Type B pancreatic cell (in vitro differentiated cells): ENCODE measurements around the gene NUP93. TPM values are rescaled to one million over a fixed set of nuclear protein-coding genes. Genes with fewer than 3 reads are reported as not detected.

ENCODE experiments used
- DNase-seq: peaks from one replicate; pipeline ENCODE4 v3.0.0; 2021; ENCODE audit warnings: mixed read lengths; ENCODE audit not compliant: unreplicated experiment; ENCODE audit errors: extremely low spot score
- H3K27ac Mint-ChIP-seq: 2 replicates; pipeline ENCODE4 v1.8.0; 2021; ENCODE audit warnings: mild to moderate bottlenecking, mixed read lengths
- H3K27me3 Mint-ChIP-seq: 2 replicates; pipeline ENCODE4 v1.8.0; 2021; ENCODE audit warnings: mixed read lengths
- H3K36me3 Mint-ChIP-seq: 2 replicates; pipeline ENCODE4 v1.8.0; 2021; ENCODE audit warnings: mixed read lengths
- H3K4me1 Mint-ChIP-seq: one replicate; pipeline ENCODE4 v1.8.0; 2021; ENCODE audit warnings: mixed read lengths; ENCODE audit not compliant: unreplicated experiment
- H3K4me3 Mint-ChIP-seq: 2 replicates; pipeline ENCODE4 v1.8.0; 2021; ENCODE audit warnings: mild to moderate bottlenecking, mixed read lengths
- H3K9me3 Mint-ChIP-seq: 2 replicates; pipeline ENCODE4 v1.8.0; 2021; ENCODE audit warnings: mixed read lengths
- total RNA-seq: library from RNA; stranded (reverse); gene quantifications from 2 replicates; pipeline ENCODE4 v1.2.1, GENCODE V29; 2021; ENCODE audit warnings: low replicate concordance
- TF ChIP-seq, protein P1 (sequence below): fragments of 200-600 bp; sonication (generic); conservative IDR thresholded peaks from 2 replicates; pipeline ENCODE4 v1.5.0; 2021; ENCODE audit warnings: antibody characterized with exemption, mild to moderate bottlenecking

Gene NUP93
- total RNA-seq, 1 donor from 2014 or later, result 101 TPM

DNA sequence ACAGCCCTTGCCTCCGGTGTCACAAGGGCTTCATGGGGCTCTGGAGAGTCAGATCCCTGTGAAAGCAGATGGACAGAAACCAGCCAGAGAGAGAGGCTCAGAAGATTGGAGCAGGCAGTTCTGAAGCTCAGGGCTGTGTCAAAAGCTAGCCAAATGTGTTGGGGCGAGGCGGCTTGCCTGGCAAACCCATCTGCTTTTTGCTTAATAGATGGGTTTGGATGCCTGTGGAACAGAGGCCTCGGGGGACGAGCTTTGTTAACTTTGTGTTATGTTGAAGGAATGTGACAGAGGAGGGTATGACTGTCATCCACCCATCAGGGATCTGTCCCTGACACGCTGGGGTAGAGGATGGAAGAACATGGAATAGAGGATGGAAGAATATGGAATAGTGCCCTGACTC, 114.1 kb downstream of the NUP93 start:
- Mint-ChIP-seq H3K4me1 (peaks cover 24% of the 10 kb centered on the region), H3K9me3 (no peaks in the 10 kb centered on the region), H3K27me3 (no peaks in the 10 kb centered on the region), H3K27ac (no peak overlapping the region), H3K36me3 (peaks cover 42% of the 10 kb centered on the region), H3K4me3 (no peak overlapping the region)
- no peak for DNase-seq
- TF ChIP-seq, protein P1, sequence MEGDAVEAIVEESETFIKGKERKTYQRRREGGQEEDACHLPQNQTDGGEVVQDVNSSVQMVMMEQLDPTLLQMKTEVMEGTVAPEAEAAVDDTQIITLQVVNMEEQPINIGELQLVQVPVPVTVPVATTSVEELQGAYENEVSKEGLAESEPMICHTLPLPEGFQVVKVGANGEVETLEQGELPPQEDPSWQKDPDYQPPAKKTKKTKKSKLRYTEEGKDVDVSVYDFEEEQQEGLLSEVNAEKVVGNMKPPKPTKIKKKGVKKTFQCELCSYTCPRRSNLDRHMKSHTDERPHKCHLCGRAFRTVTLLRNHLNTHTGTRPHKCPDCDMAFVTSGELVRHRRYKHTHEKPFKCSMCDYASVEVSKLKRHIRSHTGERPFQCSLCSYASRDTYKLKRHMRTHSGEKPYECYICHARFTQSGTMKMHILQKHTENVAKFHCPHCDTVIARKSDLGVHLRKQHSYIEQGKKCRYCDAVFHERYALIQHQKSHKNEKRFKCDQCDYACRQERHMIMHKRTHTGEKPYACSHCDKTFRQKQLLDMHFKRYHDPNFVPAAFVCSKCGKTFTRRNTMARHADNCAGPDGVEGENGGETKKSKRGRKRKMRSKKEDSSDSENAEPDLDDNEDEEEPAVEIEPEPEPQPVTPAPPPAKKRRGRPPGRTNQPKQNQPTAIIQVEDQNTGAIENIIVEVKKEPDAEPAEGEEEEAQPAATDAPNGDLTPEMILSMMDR, result no peak

DNA sequence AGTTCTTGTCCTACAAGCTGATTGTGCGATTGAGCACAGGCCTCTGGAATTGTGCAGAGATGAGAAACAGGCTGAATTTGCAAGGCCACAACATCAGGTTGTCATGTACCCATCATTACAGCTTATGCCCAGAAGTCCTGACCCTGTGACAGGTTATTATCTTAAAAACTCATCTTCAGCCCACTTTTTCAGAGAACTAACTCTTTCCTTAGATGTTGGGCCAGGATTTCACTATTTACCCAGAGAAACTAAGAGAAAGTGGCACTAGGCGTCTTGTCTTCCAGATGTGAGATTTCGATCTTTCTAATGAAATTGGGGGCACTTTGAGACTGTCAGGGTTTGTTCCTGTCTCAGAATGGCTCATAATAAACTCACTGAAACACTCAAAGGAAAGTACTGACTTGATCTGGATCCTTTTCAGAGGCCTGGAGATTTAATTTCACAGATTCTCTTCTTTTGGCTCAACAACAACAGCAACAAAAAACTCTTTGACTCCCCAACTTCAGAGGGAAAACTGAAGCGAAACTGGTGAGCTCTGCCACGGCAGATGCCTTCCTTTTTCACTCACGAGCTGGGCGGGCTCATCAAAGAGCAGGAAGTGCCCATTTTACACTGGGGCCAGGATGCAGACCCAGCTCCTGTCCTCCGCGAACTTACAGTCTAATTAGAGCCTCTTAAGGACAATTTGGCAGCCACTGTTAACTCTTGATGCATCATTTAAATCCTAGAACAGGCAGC, 117.4 kb downstream of the NUP93 start:
- peaks cover 48% of the 10 kb centered on the region for H3K4me1 Mint-ChIP-seq
- no peaks in the 10 kb centered on the region for H3K9me3 Mint-ChIP-seq

DNA sequence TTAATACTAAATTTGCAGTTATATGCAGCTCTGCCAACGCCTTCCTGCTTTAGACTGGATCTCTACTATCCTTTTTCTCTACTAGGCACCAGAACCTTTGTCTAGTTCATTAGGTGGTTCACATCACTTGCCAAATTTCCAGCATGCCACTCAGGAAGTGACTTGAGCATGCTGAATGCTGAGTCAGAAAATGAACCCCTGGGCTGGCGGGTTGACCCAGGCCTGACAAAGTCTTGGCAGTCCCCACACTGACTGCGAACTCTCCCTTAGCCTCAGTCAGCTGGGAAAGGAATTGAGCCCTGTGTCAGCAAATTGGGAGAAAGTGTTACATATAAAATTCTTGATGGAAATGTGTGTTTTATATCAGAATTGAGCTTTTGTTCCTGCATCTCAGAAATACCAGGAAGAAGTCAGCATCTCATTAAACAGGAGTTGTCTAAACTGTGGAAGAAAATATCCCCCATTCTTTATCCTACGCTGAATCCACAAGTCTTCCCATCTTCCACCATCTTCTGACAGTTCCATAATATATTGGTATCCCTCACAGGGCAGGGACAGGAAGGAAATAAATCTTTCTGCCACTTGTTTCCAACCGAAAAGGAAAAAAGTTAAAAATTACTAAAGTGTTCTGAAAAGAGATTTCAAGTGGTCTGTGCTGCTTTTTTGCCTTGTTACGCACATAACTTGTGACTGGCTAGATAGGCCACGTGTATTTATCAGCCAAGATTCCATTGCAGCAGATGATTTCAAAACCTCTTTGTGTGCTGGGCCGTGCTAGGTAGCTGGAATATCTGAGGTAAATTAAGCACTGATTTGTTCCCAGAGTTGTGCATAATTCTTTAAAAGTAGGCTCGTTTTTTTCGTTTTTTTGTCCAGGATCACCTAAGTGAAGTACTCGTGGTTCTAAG, 118.4 kb downstream of the NUP93 start:
- TF ChIP-seq, protein P1, result no peak
- H3K27me3 Mint-ChIP-seq, result no peaks in the 10 kb centered on the region
- peaks cover 48% of the 10 kb centered on the region for H3K4me1 Mint-ChIP-seq
- peak overlapping the region; percentile 33 for H3K27ac Mint-ChIP-seq
- no peaks in the 10 kb centered on the region for H3K9me3 Mint-ChIP-seq
- H3K4me3 Mint-ChIP-seq, result peak overlapping the region; percentile 30
- H3K36me3 Mint-ChIP-seq, result peaks cover 16% of the 10 kb centered on the region
- no peak for DNase-seq

More for the DNA sequence above, 117.4 kb downstream of the NUP93 start:
- TF ChIP-seq, protein P1, result no peak
- Mint-ChIP-seq H3K27me3 (no peaks in the 10 kb centered on the region), H3K36me3 (peaks cover 21% of the 10 kb centered on the region), H3K4me3 (no peak overlapping the region), H3K27ac (peak overlapping the region; percentile 7)
- no peak for DNase-seq

DNA sequence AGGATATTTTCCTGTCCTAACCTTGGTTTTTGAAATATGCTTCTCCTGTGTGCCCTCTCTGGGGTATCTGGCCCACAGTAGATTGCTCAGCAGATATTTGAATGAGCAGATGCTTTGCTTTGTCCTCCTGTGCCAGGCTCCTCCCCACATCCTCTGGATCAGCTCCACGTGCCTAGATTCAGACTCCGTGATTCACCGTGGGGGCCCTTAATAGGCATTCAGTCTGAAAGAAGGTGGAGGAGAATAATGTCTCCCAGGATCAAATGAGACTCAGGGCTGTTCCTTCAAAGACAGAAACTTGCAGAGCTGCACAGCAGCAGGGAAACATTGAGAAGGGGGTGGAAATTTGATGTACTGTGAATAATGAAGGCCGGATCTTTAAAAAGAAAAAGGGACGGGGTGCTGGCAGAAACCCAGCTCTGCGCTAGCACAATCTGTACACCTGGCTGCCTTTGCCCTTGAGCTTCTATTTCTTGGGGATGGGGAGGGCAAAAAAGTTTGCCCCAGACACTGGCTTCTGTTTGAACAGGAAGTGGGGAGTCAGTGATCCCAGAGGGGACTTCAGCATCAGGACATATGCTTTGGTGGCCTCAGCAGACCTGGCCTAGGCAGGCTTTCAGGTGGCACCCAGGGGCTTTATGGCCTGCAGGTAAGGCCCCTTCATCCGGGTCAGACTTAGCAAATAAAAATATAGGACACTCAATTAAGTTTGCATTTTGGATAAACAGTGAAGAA, 119.2 kb downstream of the NUP93 start:
- peaks cover 10% of the 10 kb centered on the region for H3K36me3 Mint-ChIP-seq
- H3K4me3 Mint-ChIP-seq, result peak overlapping the region; percentile 29
- no peaks in the 10 kb centered on the region for H3K9me3 Mint-ChIP-seq
- peaks cover 51% of the 10 kb centered on the region for H3K4me1 Mint-ChIP-seq
- TF ChIP-seq, protein P1, result no peak
- H3K27ac Mint-ChIP-seq, result peak overlapping the region; percentile 33
- DNase-seq, result no peak
- H3K27me3 Mint-ChIP-seq, result no peaks in the 10 kb centered on the region
